ENCODE measurements around the gene ASB4.

- no peak for TF ChIP-seq CTCF (conservative IDR thresholded peaks at IDR 0.05)
- TF ChIP-seq EZH2 (IDR thresholded peaks at IDR 0.05; ENCODE audit: low read depth), result no peak
Observed at GRCh38 chr7:95471071-95471470, 14.7 kb upstream of the ASB4 start.
